ENCODE results near the gene ELAVL3.

DNA sequence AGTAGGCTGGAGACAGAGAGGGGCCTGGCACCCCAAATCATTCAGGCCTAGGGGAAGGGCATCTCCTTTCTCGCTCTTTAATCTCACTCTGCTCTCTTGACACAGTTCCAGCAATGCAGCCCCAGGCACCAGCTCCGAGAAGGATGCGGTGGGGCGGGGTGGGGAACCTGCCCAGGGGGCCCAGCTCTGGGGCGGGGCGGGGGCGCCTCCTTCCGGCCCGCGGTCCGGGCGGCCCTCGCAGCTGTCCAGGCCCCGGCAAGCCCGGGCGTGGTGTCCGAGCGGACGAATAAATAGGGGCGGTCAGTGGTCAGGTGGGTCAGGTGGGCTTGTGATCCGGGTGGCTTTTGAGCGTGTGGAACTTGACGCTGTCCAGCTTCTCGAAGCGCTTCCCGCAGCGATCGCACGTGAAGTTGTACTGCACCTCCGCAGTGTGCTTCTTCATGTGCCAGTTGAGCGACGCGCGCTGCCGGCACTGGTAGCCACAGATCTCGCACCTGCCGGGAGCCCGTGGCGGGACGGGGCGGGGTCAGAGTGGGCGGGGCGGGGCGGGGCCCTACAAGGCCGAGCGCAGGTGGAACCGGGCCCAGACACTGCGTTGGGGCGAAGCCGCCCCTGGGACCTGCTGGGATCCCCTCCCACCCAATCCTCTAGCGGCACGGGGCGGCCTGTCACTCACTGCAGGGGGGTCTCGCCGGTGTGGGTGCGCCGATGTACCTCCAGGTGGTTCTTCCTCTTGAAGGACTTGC lies 2.7 kb upstream of the ELAVL3 start:
- TF ChIP-seq, protein P1, sequence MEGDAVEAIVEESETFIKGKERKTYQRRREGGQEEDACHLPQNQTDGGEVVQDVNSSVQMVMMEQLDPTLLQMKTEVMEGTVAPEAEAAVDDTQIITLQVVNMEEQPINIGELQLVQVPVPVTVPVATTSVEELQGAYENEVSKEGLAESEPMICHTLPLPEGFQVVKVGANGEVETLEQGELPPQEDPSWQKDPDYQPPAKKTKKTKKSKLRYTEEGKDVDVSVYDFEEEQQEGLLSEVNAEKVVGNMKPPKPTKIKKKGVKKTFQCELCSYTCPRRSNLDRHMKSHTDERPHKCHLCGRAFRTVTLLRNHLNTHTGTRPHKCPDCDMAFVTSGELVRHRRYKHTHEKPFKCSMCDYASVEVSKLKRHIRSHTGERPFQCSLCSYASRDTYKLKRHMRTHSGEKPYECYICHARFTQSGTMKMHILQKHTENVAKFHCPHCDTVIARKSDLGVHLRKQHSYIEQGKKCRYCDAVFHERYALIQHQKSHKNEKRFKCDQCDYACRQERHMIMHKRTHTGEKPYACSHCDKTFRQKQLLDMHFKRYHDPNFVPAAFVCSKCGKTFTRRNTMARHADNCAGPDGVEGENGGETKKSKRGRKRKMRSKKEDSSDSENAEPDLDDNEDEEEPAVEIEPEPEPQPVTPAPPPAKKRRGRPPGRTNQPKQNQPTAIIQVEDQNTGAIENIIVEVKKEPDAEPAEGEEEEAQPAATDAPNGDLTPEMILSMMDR (IDR thresholded peaks at IDR 0.05): no peak
- TF ChIP-seq POLR2A (IDR thresholded peaks at IDR 0.05): no peak
